Hypothalamus (tissue), 51 donors: ENCODE data around the gene CFAP161.
"Not testable (repeated sequence)": the region's sequence is repeated elsewhere in the genome, so short reads cannot be mapped to it uniquely, and the experiment has no call there.

Experiments used
- DNase-seq, 51 donors: peaks; one replicate each; lab custom pipeline; 2025; lab: John Stamatoyannopoulos, UW

The CFAP161 gene

DNA sequence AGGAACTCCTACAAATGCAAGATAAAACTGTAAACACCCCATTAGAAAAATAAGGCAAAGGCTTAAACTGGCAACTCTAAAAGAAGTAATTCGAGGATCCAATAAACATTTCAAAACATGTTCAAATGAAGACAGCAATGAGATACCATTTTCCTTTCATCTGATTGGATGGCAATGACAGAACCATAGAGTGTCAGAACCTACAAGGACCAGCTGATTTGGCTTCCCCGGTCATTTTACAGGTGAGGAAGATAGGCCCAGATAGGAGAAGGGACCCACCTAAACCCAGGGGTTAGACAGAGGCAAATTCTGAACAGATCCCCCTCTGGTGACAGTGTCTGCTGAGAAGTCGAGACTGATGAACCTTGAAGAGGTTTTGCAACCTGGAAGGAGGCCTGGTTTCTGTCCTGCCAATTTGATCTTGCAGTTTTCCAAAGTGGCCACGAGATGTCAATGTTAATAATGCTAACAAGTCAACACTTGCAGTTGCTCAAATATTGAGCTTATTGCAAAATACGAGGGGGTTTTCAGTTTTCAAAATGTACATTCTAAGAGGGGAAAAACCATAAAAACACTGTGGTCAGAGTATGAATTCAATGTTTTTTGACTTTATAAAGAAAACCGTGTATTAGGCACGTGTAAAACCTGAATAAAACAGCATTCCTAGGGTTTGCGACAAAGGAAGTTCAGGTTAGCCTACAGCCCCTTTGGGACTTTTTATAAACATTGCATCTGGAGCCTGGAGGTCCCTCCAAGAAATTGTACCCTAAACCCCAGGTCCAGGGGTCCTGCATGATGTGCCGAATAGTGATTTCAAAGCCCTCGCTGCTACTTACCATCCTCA is 21.5 kb downstream of the CFAP161 start:
- DNase-seq, result peak in 14 of 51 donors; percentile 1 to 28 (median 4)

DNA sequence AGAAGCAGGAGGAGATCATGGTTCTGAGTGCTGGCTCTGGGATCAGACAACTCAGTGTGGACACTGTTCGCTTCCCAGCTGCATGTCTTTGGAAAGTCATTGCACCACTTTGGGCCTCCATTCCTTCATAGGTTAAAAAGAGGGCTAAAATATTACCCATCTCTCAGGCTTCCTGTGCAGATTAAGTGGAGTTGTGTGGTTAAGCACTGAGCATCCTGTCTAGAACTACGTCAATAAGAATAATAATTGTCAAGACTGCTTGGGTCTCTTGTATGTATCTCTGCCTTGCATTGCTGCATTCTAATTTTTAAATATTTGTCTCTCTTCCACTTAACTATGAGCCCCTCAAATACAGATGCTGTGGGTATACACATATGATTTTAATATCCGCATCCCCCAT is 22.3 kb downstream of the CFAP161 start:
- DNase-seq, result no peak

DNA sequence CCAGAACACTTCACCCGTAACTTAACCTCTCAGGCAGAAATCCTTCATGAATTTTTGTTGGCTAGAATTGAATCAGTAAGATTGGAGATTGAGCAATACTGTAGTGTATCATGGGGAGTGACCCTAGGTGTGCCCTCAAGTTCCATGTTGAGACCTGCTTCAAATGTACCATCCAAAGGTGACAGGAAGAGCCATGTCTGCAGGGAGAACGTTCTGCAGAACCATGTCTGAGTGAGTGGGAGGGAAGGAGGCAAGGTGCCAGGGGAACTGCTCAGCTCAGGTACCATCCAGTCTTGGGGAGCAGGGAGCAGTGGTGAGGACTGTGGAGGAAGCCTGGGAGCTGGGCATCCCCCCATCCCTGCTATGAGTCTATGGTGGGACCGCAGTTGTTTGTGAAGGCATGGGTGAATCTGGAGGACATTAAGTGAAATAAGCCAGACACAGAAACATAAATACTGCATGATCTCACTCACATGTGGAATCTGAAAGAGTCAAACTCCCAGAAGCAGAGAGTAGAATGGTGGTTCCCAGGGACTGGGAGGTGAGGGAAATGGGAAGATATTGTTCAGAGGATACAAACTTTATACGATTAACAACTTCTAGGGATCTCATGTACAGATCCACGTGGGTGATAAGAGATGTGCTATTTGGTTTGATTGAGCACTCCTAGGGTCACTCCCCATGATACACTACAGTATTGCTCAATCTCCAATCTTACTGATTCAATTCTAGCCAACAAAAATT is 23.3 kb downstream of the CFAP161 start:
- no peak for DNase-seq

DNA sequence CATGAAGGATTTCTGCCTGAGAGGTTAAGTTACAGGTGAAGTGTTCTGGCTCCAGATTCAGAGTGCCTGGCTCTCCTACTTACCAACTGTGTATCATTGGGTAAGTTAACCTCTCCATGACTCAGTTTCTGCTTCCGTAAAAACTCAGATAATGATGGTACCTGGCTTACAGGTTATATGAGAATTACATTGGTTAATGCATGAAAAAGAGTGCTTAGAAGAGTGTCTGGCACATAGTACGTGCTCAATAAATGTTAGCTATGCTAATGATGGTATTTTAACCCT is 23.8 kb downstream of the CFAP161 start:
- DNase-seq, result no peak

DNA sequence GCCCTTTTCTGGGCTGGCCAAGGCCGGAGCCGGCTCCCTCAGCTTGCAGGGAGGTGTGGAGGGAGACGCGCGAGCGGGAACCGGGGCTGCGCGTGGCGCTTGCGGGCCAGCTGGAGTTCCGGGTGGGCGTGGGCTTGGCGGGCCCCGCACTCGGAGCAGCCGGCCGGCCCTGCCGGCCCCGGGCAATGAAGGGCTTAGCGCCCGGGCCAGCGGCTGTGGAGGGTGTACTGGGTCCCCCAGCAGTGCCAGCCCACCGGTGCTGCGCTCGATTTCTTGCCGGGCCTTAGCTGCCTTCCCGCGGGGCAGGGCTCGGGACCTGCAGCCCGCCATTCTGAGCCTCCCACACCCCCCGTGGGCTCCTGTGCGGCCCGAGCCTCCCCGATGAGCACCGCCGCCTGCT is 24.5 kb downstream of the CFAP161 start:
- not testable (repeated sequence) for DNase-seq

DNA sequence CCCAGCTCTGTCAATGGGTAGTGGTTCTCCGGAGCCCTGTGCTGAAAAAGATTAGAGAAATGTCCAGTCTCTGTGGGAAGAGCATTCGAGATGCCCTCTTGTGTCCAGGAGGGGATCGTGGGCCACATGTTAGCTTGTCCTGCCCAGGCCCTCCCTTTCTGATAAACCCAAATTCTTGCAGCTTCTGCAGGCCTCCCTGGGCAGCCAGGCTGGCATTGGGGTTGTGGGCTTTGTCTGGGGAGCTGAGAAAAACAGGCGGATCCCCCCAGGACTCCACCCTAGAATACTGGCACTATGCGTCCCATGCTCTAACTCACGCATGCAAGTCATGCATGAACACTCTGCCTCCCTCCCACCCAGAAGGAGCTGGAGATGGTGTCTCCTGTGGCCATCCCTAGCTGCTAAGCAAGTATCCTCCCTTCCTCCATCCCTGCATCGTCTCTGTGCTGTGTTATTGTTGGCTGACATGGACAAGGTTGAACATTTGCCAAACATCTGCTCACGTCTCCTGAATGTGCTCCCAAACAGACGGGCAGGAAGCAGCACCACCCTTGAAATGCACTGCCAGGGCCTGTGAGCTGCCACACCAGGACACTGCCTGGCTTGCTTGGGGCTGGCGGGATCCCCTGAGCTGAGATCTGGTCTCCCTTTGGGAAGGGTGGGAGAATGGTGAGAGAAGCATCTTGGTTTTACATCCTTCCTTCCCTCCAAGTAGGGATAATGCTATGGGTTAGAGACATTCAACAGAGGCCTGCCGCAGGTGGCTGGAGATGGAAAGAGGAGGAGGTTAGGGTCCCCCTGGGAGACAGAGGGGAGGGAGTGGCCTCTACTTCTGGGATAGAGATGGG is 26.5 kb downstream of the CFAP161 start:
- DNase-seq, result no peak

DNA sequence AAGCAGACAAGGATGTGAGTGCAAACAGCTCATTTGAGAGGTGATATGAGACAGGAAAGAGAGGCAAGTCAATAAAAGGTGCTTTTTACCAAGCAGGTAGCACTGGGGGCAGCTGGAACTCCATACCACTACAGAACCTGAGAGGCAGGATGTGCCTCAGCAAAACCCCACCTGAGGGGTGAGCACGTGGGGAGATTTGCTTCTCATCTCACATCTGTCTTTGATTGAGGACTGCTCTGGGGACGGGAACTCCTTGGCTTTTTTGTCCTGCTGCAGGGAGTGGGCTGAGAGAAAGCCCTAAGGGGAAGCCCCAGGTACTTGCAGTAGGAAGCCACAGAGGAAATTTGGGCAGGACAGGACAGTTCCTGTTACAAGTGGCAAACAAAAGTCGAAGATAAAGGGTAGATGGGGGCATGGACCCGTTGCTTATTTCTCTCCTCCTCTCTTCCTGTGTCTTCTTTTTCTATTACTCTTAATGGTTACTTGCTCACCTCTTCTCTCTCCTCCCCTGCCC is 27.1 kb downstream of the CFAP161 start:
- no peak for DNase-seq

DNA sequence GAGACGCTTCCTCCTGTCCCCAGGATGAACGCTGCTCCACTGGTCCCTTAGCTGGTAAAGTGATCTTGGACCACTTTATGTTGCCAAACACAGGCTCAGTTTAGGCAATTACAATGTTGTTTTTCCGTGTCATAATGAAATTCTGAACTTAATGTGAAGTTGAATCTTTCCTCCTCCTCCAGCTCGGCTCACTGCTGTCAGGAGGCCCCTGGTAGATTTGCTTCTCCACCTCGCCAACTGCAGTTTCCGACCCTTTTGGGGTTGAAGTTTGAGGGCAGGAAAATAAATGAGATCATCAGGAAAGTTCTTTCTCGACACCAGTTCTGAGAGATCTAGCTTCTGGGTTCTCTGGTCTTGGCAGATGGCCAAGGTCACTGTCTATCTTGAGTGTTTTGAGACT is 27.8 kb downstream of the CFAP161 start:
- no peak for DNase-seq

DNA sequence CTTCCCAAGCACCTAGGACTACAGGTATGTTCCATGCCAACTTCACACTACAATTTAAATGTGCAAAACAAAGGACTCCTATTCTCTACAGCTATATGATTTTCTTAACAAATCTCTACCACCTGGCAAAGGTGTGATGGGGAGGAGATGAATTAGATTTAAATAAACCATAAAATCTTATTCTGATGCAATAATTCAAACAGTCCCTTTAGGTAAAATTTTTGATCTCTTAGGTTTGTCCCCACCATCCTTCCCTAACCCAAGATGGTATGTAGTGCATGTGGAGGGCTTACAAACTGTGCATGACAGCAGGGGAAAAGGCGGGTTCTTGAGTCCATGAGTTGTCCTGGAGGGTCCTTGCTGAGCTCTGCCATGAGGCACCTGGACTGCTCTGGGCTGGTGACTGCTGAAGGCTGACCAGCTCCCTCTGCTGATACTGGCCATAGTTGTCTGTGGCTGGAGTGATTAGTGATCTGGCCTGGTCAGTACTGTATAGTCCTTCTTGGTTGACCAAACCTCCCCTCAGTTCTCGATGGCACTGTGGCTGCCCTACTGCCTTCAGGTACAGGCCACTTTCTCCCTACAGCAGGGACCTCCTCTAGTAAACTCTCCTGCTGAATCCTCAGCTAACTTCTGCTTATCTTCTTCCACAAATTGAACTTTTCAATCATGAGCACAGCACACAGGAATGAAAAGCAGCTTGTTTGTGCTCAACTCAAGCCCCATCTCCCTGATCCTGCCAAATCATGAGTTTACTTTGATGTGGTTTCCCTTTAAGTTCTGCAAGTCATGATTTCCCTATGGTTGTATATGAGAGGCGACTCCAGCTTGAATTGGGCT is 30.1 kb downstream of the CFAP161 start:
- DNase-seq, result no peak

DNA sequence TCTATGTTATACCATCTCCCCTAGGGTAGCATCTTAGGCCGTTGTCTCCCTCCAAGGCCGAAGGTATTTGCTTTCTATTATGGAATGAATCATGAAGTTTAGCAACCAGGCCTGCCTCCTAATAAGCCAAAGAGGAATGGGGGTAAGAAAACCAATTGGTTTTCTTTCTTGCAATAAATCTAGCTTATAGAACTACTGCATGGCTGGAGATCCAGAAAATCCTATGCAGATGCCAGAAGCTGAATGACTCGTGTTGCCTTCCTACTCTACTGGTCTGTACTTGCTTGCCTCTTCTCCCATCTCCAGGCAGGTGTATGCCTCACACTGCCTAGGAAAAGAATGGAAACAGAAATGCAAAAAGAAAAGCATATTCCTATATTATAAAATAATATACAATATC is 31.5 kb downstream of the CFAP161 start:
- DNase-seq, result no peak

DNA sequence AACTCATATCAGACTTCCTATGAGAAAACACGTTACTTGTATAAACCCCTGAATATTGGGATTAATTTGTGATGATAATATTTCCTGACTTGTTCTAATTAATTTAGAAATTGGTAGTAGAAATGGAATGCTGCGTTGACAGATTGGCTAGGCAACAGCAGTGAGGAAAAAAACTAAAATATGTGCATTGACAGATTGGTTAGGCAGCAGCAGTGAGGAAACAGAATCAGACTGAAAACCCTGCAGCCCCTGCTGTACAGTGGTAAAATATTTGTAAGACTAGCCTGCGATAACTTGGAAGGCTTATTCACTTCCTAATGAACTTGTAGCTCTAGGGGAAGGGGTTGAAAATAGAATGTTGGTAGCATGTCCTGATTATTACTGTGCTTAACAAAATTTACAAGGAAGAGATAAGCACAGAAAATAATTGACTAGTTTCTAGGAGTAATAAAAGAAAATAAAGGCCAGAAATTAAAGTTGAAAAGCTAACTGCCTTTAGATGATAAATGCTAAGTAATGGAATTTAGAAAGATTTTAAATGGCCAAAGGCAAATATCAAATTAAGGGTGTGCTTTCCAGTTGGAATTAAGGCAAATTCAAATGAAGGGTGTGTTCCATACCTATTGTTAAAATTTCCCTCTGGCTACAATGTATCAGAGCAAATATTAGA is 32.7 kb downstream of the CFAP161 start:
- no peak for DNase-seq

DNA sequence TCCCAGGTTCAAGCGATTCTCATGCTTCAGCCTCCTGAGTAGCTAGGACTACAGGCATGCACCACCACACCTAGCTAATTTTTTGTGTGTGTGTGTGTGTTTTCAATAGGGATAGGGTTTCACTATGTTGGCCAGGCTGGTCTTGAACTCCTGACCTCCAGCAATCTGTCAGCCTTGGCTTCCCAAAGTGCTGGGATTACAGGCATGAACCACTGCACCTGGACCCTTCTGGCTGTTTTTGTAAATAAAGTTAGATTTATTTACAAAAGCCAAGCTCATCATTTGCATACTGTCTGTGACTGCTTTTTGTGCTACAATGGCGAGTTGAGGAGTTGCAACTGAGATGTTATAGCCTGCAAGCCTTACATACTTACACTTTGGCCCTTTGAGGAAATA is 34.1 kb downstream of the CFAP161 start:
- no peak for DNase-seq

DNA sequence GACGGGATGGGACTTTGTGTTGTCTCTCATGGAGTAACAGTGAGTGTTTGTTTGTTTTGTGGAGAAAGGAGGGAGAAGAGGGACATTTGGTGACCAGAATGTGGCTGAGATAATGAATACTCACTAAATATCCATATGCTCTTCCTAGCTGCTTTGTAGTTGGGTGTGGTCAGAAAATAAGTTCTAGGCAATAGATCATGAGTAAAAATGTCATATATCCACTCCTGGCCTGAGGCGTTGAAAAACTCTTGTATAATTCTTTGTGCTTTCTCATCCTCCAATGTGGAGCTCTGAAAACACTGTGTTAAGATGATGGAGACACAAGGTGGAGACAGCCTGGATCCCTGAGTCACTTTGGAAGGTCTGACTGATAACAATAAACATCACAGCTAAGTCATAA is 34.6 kb downstream of the CFAP161 start:
- no peak for DNase-seq

DNA sequence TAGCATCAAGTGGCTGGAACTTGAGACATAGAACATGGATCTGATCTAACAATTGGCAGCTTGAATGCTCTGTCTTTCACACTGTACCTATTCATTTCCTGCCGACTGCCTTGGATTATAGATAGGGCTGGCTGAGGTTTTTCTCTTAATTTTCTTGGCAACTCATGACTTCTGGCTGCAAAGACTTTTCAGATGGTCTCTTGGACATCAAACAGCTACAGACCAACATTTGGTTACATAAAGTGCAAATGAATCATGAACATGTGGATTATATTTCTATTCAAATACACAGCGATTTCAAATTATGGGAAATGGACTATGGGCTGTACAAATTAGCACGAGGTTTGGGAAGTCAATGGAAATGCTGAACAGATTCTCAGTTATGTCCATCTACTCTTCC is 36.4 kb downstream of the CFAP161 start:
- no peak for DNase-seq

DNA sequence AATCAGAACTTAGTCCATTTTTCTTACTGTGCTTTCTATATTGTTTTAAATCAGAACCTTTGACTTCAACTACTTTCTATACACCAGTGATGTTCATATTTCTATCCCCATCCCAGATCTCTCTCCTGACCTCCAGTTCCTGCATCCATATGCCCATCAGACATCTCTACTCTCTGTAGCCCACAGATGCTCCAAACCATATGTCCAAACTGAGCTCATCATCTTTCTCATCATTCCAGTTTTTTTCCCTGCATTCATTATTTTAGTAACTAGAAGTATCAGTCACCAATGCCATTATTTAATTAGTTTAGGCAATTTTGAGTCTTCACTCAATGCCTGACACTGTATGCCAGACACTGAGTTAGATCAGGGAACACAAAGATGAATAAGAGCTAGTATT is 37.2 kb downstream of the CFAP161 start:
- no peak for DNase-seq

DNA sequence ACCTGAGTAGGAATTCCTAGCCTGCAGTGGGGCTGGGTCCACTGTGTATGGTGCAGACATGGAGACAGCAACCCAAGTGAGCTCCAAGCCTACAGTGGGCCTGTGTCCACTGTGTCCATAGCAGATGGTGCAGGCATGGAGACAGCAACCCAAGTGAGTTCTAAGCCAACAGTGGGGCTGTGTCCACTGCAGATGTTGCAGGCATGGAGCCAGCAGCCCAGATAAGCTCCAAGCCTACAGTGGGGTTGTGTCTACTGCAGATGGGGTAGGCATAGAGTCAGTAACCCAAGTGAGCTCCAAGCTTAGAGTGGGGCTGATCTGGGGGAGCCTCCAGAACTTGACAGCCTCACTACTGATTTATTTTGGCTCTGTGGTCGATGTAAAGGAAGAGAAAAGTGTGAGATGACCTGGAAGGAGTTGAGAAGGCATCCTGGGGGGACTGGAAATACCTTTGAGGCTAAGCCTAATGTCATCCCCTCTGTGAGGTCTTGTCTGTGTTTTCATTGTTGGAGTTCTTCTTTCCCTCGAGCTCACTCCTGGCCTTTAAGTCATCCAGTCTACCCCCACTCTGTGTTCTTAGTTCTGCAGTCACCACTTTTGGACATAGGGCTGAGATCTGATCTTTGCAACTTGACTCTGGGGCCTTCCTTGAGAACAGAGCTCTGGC is 40.2 kb downstream of the CFAP161 start:
- no peak for DNase-seq

DNA sequence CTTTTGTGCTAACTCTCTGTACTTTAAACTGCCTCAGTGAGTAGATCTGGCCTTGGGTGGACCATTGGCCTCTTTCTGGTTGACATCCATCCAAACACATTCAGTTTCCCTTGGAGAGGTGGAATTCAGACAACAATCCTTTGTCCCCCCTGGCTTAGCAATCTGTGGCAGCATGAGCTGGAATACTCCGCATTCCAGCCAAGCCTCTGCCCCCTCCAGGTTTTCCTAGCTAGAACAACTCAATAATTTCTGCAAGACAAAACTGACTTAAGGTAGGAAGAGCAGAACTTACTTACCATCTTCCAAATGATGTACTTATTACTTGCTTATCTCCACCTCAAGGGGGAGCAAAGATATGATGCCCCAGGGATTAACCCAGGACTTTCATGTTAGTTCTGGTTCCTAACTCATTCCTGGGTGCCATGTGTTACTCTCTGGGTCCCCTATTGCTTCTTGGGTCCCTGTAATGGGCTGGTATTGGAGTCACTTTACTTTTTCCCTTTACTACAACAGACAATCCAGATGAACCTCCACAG is 40.8 kb downstream of the CFAP161 start:
- no peak for DNase-seq

DNA sequence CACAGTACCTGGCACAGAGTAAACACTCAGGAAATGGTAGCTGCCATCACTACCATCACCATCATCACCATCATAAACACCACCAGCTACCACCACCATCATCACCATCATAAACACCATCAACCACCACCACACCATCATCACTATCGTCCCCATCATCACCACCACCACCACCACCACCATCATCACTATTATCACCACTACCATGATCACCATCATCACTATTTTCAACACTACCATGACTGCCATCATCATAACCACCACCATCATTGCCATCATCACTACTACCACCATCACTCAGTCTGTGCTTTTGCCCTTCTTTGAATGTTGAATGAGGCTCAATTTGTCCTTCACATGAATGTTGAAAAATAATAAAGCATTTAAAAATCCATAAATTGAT is 41.4 kb downstream of the CFAP161 start:
- DNase-seq, result no peak

DNA sequence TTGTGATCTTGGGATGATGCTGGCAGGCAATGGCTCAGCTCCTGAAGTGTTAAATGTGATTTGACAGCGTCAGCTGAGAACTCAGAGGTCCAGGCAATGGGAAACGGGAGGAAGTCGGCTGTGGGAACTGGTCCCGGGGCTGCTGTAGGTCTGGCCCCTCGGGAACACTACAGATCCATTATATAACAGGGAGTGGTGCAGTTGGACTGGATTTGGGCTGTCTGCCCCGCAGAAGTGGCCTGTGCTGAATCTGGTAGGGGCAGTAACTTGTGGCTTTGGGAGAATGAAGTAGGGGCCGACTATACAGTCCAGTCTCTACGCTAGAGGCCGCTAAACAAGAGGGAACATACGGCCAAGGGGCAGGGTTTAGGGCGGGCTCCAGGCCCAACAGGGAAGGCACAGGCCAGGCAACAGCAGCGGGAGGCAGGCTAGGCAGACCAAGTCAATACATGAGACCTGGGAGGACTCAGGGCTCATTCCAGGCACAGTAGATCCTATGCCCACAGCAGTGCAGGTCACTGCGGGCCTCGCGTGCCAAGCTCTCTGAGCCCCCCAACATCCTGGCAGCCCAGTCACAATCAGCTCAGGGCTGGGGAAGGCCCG is 42.3 kb downstream of the CFAP161 start:
- DNase-seq, result no peak
